Breast epithelium (tissue), 3 donors: ENCODE measurements around the gene RASL12.

Experiments used
- POLR2A ChIP-seq: fragments of 450-650 bp; IDR thresholded peaks from one replicate; pipeline ENCODE4 v1.6.1; 2016; ENCODE audit warnings: antibody characterized with exemption, mild to moderate bottlenecking, moderate library complexity
- POLR2AphosphoS5 ChIP-seq, 3 donors: sonication (generic); formaldehyde crosslinking; IDR thresholded peaks; one replicate each; pipeline ENCODE4 v1.6.1; 2017; ENCODE audit warnings: antibody characterized with exemption in 3 of 3
- TF ChIP-seq, protein P1 (sequence below), 3 donors: fragments of 450-650 bp; IDR thresholded peaks; one replicate each; pipeline ENCODE4 v1.5.1; 2016 to 2017; ENCODE audit warnings: antibody characterized with exemption in 3 of 3, mild to moderate bottlenecking in 3 of 3, moderate library complexity in 3 of 3

- TF ChIP-seq, protein P1, sequence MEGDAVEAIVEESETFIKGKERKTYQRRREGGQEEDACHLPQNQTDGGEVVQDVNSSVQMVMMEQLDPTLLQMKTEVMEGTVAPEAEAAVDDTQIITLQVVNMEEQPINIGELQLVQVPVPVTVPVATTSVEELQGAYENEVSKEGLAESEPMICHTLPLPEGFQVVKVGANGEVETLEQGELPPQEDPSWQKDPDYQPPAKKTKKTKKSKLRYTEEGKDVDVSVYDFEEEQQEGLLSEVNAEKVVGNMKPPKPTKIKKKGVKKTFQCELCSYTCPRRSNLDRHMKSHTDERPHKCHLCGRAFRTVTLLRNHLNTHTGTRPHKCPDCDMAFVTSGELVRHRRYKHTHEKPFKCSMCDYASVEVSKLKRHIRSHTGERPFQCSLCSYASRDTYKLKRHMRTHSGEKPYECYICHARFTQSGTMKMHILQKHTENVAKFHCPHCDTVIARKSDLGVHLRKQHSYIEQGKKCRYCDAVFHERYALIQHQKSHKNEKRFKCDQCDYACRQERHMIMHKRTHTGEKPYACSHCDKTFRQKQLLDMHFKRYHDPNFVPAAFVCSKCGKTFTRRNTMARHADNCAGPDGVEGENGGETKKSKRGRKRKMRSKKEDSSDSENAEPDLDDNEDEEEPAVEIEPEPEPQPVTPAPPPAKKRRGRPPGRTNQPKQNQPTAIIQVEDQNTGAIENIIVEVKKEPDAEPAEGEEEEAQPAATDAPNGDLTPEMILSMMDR (IDR thresholded peaks at IDR 0.05) = no peak
- no peak for TF ChIP-seq POLR2AphosphoS5 (IDR thresholded peaks at IDR 0.05)
- no peak for TF ChIP-seq POLR2A
Observed at GRCh38 chr15:65062061-65062460, 5.7 kb downstream of the RASL12 start.
